ENCODE results near the gene ARFRP1. TPM values are rescaled to one million over a fixed set of nuclear protein-coding genes. Genes with fewer than 3 reads are reported as not detected.

Gene ARFRP1
- polyA plus RNA-seq, 3 donors, result 18.2 to 31.1 (median 20.7) TPM

- intact Hi-C loops (cut with micrococcal nuclease), result loop anchor here in 1 of 2 donors (5.0 kb wide), 2 partner anchors 85 to 120 kb away; partner anchors contain the start of genes ABHD16B and RTEL1
- Histone ChIP-seq H3K36me3 (replicated peaks in 1 of 2; ENCODE audit: control insufficient read depth in 1 of 2, insufficient read depth in 2 of 2, low read length in 2 of 2) (peaks cover 0 to 9% of the 10 kb centered on the region in 2 donors), H4K20me1 (ENCODE audit: insufficient read depth, low read length) (peaks cover 19% of the 10 kb centered on the region), H3K27me3 (ENCODE audit: control insufficient read depth in 2 of 2, insufficient read depth in 2 of 2, low read length in 2 of 2) (peaks cover 2 to 9% of the 10 kb centered on the region in 2 donors), H3K9ac (ENCODE audit: insufficient read depth, low read length, poor library complexity, severe bottlenecking) (no peak overlapping the region), H3K4me2 (replicated peaks; ENCODE audit: extremely low read depth, low read length, poor library complexity, severe bottlenecking) (no peak overlapping the region), H3K27ac (ENCODE audit: low read depth in 1 of 2, low read length in 2 of 2) (no peak overlapping the region), H3K4me3 (replicated peaks in 1 of 3; ENCODE audit: low read depth in 2 of 3, low read length in 3 of 3) (no peak overlapping the region), H2AFZ (ENCODE audit: insufficient read depth, low read depth, low read length, poor library complexity, severe bottlenecking) (no peak overlapping the region), H3K79me2 (ENCODE audit: insufficient read depth, low read length) (peaks cover 7% of the 10 kb centered on the region), H3K9me3 (replicated peaks in 1 of 2; ENCODE audit: control insufficient read depth in 1 of 2, insufficient read depth in 1 of 2, low read length in 2 of 2) (no peaks in the 10 kb centered on the region), H3K4me1 (ENCODE audit: control insufficient read depth in 1 of 2, insufficient read depth in 2 of 2, low read length in 2 of 2) (peaks cover 26 to 34% of the 10 kb centered on the region in 2 donors)
- peaks cover 7% of the 10 kb centered on the region for H3K4me1 Mint-ChIP-seq
- peaks cover under 1 to 14% (median 8%) of the 10 kb centered on the region in 3 donors for H3K27me3 Mint-ChIP-seq (ENCODE audit: low read depth in 3 of 3)
- TF ChIP-seq CTCF (IDR thresholded peaks at IDR 0.05), result no peak
- H3K4me3 Mint-ChIP-seq, result no peak overlapping the region
- H3K36me3 Mint-ChIP-seq, result peaks cover 2 to 8% of the 10 kb centered on the region in 2 donors
- H3K27ac Mint-ChIP-seq, result no peak overlapping the region
- DNase-seq, result no peak
- WGBS (ENCODE audit: insufficient coverage), result 97% methylated on average over 27 of the region's 37 CpGs
- H3K9me3 Mint-ChIP-seq, result no peaks in the 10 kb centered on the region
Measured at GRCh38 chr20:63742381-63743024, 34.7 kb upstream of the ARFRP1 start.

GRCh38 chr20:63741676-63742380 lies 34.1 kb upstream of the ARFRP1 start:
- peaks cover 26% of the 10 kb centered on the region for H4K20me1 ChIP-seq (ENCODE audit: insufficient read depth, low read length)
- peaks cover 7% of the 10 kb centered on the region for H3K79me2 ChIP-seq (ENCODE audit: insufficient read depth, low read length)
- DNase-seq, result no peak
- H3K4me2 ChIP-seq (replicated peaks; ENCODE audit: extremely low read depth, low read length, poor library complexity, severe bottlenecking), result no peak overlapping the region
- H3K4me3 ChIP-seq (replicated peaks in 1 of 3; ENCODE audit: low read depth in 2 of 3, low read length in 3 of 3), result peak overlapping the region in 1 of 3 experiments; percentile 83
- intact Hi-C loops (cut with micrococcal nuclease), result loop anchor here in 1 of 2 donors (2.0 to 5.0 kb wide), 3 partner anchors 33 to 120 kb away; partner anchors contain the start of genes ABHD16B, RTEL1 and ZGPAT
- H3K9me3 ChIP-seq (replicated peaks in 1 of 2; ENCODE audit: control insufficient read depth in 1 of 2, insufficient read depth in 1 of 2, low read length in 2 of 2), result no peaks in the 10 kb centered on the region
- no peak overlapping the region for H3K4me3 Mint-ChIP-seq
- peaks cover 7 to 16% of the 10 kb centered on the region in 2 donors for H3K27me3 ChIP-seq (ENCODE audit: control insufficient read depth in 2 of 2, insufficient read depth in 2 of 2, low read length in 2 of 2)
- TF ChIP-seq CTCF (IDR thresholded peaks at IDR 0.05), result no peak
- peaks cover 0 to 9% of the 10 kb centered on the region in 2 donors for H3K36me3 ChIP-seq (replicated peaks in 1 of 2; ENCODE audit: control insufficient read depth in 1 of 2, insufficient read depth in 2 of 2, low read length in 2 of 2)
- 94% methylated on average over 27 of the region's 30 CpGs for WGBS (ENCODE audit: insufficient coverage)
- no peak overlapping the region for H3K9ac ChIP-seq (ENCODE audit: insufficient read depth, low read length, poor library complexity, severe bottlenecking)
- no peak overlapping the region for H2AFZ ChIP-seq (ENCODE audit: insufficient read depth, low read depth, low read length, poor library complexity, severe bottlenecking)
- peaks cover 7 to 21% (median 14%) of the 10 kb centered on the region in 3 donors for H3K27me3 Mint-ChIP-seq (ENCODE audit: low read depth in 3 of 3)
- peaks cover 11% of the 10 kb centered on the region for H3K4me1 Mint-ChIP-seq
- peaks cover 2 to 8% of the 10 kb centered on the region in 2 donors for H3K36me3 Mint-ChIP-seq
- peaks cover 0 to 3% (median 0%) of the 10 kb centered on the region in 7 donors for H3K9me3 Mint-ChIP-seq
- no peak overlapping the region for H3K27ac ChIP-seq (ENCODE audit: low read depth in 1 of 2, low read length in 2 of 2)
- no peak overlapping the region for H3K27ac Mint-ChIP-seq
- H3K4me1 ChIP-seq (ENCODE audit: control insufficient read depth in 1 of 2, insufficient read depth in 2 of 2, low read length in 2 of 2), result peaks cover 33 to 41% of the 10 kb centered on the region in 2 donors

Data from CD14-positive monocyte (primary cell).